ENCODE measurements around the gene SPAG5.
"Not testable (repeated sequence)": the region's sequence is repeated elsewhere in the genome, so short reads cannot be mapped to it uniquely, and the experiment has no call there.

SPAG5 gene

DNA sequence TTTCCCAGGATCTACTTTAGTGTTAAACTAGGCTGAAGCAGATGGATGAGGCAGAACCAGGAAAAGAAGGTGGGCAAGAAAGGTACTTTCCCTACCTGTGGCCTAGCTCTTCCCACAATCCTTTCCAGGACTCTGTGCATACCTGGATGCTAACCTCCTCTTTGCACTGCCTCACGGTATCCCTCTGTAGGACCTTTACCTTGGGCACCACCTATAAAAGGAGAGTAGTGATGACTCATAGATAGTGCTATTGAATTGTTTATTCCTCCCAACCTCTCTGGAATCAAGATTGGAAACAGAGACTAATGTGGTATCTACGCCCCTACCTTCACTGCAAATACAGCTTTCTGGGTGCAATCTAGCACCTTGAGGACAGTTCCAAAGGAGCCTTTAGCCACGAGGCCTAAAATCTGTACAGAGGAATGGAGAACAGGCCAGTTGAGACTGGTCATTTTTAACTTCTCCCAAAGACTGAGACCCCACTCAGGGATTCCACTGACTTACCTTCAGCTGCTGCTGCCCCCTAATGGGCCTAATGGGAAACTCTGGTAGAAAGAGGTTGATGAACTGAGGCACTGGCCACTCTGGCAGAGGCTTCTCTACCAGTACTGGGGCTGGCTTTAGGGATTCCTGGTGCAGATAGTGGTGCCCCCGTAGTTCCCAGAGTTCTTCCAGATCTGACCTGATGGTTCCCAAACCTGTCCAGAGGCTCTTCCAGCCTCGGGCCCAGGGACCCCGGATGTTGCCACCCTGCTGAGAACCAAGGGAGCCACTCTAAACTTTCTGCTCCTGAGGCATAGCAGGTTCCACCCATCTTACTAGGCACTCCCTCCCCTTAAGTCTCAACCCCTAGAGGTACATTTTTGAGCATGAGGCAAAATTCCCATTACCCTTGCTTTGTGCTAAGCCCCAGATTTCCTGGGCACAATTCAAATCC, 14.4 kb upstream of the SPAG5 start:
- no peak for DNase-seq (ENCODE audit: low read depth)
- H3K4me3 ChIP-seq (ENCODE audit: control insufficient read depth, low read depth, low read length), result no peak overlapping the region
- TF ChIP-seq, protein P1, sequence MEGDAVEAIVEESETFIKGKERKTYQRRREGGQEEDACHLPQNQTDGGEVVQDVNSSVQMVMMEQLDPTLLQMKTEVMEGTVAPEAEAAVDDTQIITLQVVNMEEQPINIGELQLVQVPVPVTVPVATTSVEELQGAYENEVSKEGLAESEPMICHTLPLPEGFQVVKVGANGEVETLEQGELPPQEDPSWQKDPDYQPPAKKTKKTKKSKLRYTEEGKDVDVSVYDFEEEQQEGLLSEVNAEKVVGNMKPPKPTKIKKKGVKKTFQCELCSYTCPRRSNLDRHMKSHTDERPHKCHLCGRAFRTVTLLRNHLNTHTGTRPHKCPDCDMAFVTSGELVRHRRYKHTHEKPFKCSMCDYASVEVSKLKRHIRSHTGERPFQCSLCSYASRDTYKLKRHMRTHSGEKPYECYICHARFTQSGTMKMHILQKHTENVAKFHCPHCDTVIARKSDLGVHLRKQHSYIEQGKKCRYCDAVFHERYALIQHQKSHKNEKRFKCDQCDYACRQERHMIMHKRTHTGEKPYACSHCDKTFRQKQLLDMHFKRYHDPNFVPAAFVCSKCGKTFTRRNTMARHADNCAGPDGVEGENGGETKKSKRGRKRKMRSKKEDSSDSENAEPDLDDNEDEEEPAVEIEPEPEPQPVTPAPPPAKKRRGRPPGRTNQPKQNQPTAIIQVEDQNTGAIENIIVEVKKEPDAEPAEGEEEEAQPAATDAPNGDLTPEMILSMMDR (IDR thresholded peaks at IDR 0.05; ENCODE audit: control insufficient read depth, insufficient read depth, low read depth, low read length, missing control alignments), result peak; percentile 75

DNA sequence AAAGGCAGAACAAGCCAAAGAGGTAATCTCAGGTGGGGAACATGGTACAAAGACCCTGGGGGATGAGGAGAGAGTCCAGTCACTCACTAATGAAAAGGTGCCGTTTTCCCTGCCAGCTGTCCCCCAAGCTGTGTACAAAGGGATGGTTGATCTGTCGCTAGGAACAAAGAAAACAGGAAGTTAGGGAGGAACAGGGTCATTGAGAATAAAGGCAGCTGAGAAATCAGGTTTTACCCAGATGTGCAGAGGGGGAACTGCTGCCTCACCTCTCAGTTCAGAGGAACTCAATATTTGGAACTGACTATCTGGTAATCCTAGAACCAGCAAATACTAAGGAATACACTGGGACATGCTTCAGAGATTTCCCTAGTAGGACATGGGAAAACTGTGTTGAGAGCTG, 13.7 kb upstream of the SPAG5 start:
- TF ChIP-seq, protein P1 (IDR thresholded peaks at IDR 0.05; ENCODE audit: control insufficient read depth, insufficient read depth, low read depth, low read length, missing control alignments), result no peak
- no peak overlapping the region for H3K4me3 ChIP-seq (ENCODE audit: control insufficient read depth, low read depth, low read length)
- no peak for DNase-seq (ENCODE audit: low read depth)

DNA sequence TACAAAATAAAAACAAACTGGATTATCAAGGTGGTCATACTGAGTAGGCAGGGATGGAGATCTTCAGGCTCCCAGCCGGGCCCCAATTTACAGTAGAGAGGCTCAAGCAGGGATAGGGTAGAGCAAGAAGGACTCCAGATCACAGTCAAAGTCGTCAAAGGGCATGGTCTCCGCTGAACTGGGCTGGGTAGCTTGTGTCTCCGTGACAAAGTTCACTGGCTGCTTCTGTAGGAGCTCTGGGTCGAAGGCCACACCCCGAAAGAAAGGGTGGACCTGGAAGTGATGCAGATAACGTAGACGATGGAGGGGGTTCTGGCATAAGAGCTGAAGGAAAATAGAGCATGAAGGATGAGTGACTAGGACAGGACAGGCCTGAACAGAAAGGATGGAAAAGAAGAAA, 11.6 kb upstream of the SPAG5 start:
- DNase-seq (ENCODE audit: low read depth), result no peak
- TF ChIP-seq, protein P1 (IDR thresholded peaks at IDR 0.05; ENCODE audit: control insufficient read depth, insufficient read depth, low read depth, low read length, missing control alignments), result no peak
- no peak overlapping the region for H3K4me3 ChIP-seq (ENCODE audit: control insufficient read depth, low read depth, low read length)

DNA sequence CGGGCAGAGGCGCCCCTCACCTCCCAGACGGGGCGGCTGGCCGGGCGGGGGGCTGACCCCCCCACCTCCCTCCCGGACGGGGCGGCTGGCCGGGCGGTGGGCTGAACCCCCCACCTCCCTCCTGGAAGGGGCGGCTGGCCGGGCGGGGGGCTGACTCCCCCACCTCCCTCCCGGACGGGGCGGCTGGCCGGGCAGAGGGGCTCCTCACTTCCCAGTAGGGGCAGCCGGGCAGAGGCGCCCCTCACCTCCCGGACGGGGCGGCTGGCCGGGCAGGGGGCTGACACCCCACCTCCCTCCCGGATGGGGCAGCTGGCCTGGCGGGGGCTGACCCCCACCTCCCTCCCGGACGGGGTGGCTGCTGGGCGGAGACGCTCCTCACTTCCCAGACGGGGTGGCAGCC, 5.2 kb upstream of the SPAG5 start:
- DNase-seq (ENCODE audit: low read depth); H3K4me3 ChIP-seq (ENCODE audit: control insufficient read depth, low read depth, low read length): not testable (repeated sequence)

DNA sequence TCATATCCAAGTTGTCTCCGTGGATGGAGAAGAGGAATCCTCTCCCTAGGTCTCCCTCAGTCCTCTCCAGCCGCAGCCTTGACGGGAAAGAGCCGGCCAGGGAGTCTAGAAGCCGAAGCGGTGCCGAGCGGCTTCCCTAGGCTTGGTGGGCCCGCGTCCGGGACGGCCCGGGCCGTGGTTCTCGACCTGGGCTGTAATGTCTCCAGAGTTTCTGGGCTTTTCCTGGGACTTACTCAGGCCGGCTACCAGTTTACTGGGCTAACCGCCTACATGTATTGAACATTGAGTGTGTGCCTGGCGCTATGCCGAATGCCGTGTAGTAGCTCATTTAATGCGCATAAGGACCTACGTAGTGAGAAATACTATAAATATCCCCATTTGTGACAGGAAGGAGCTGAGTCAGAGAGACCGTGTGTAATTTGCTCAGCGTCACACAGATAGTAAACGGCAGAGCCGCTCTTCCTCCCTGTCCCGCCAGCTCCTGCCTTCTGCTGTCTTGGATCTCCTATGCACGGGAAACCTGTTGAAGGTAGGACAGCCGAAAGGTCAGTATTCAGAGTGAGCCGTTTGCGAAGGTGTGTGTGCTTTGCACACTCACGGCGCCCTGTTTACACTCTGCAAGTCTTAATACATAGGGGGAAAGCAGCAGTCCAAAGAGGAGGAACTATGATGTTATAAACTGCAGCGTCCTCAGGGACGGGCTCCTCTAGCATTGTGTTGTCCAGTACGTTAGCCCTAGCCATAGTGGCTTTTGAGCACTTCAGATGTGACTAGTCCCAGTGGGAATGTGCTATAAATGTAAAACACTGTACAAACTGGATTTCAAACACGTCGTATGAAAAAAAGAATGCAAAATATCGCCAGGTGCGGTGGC, 723 bp upstream of the SPAG5 start:
- peak overlapping the region; percentile 90 for H3K4me3 ChIP-seq (ENCODE audit: control insufficient read depth, low read depth, low read length)
- TF ChIP-seq, protein P1 (IDR thresholded peaks at IDR 0.05; ENCODE audit: control insufficient read depth, insufficient read depth, low read depth, low read length, missing control alignments), result no peak
- DNase-seq (ENCODE audit: low read depth), result peak; percentile 74

DNA sequence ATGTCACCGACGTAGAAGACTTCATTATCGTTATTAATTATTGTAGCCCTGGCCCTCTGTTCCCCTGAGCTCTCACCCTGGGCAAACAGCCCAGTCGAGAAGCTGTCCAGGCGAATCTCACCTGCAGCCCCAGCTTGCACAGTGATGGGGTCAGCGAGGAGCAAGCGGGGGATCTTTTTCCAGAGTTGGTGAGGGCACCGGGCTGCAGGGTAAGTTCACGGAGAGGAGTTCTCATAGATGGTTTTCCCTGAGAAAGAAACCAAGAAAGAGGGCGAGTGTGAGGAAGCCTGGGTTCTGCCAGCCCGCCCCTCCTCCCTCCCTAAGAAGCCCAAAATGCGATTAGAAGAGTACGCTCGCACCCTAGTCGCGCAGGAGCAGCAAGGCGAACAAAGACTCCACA, 436 bp downstream of the SPAG5 start:
- TF ChIP-seq, protein P1 (IDR thresholded peaks at IDR 0.05; ENCODE audit: control insufficient read depth, insufficient read depth, low read depth, low read length, missing control alignments), result no peak
- no peak for DNase-seq (ENCODE audit: low read depth)
- H3K4me3 ChIP-seq (ENCODE audit: control insufficient read depth, low read depth, low read length), result peak overlapping the region; percentile 90

Measured in AG09309 (cell line).